Measurements from ENCODE around the gene RAB25.

Gene RAB25

GRCh38 chr1:156083800-156084790 lies 23.1 kb downstream of the RAB25 start:
- Histone ChIP-seq H3K27me3 (ENCODE audit: insufficient read depth, poor library complexity, severe bottlenecking) (no peaks in the 10 kb centered on the region), H3K4me3 (ENCODE audit: severe bottlenecking) (no peak overlapping the region), H3K27ac (ENCODE audit: poor library complexity, severe bottlenecking) (no peak overlapping the region), H3K4me1 (ENCODE audit: insufficient read depth, poor library complexity, severe bottlenecking) (no peaks in the 10 kb centered on the region), H3K9me3 (ENCODE audit: severe bottlenecking) (no peaks in the 10 kb centered on the region), H3K36me3 (ENCODE audit: low read depth) (no peaks in the 10 kb centered on the region)
- no peak for TF ChIP-seq CTCF (IDR thresholded peaks at IDR 0.05; ENCODE audit: poor library complexity, severe bottlenecking)
- DNase-seq (ENCODE audit: low spot score) (no peak), ATAC-seq (ENCODE audit: low read depth) (no peak)

GRCh38 chr1:156086256-156086662 lies 25.3 kb downstream of the RAB25 start:
- no peak for ATAC-seq (ENCODE audit: low read depth)
- H3K4me1 ChIP-seq (ENCODE audit: insufficient read depth, poor library complexity, severe bottlenecking): peaks cover 3% of the 10 kb centered on the region
- TF ChIP-seq CTCF (IDR thresholded peaks at IDR 0.05; ENCODE audit: poor library complexity, severe bottlenecking): no peak

GRCh38 chr1:156089704-156090103 lies 28.7 kb downstream of the RAB25 start:
- H3K4me1 ChIP-seq (ENCODE audit: insufficient read depth, poor library complexity, severe bottlenecking): peaks cover 3% of the 10 kb centered on the region
- H3K9me3 ChIP-seq (ENCODE audit: severe bottlenecking): no peaks in the 10 kb centered on the region
- no peaks in the 10 kb centered on the region for H3K27me3 ChIP-seq (ENCODE audit: insufficient read depth, poor library complexity, severe bottlenecking)
- H3K27ac ChIP-seq (ENCODE audit: poor library complexity, severe bottlenecking): no peak overlapping the region
- no peak for DNase-seq (ENCODE audit: low spot score)
- TF ChIP-seq CTCF (IDR thresholded peaks at IDR 0.05; ENCODE audit: poor library complexity, severe bottlenecking): no peak
- no peak overlapping the region for H3K4me3 ChIP-seq (ENCODE audit: severe bottlenecking)
- H3K36me3 ChIP-seq (ENCODE audit: low read depth): no peaks in the 10 kb centered on the region
- ATAC-seq (ENCODE audit: low read depth): no peak

More at GRCh38 chr1:156086256-156086662, 25.3 kb downstream of the RAB25 start:
- Histone ChIP-seq H3K9me3 (ENCODE audit: severe bottlenecking) (no peaks in the 10 kb centered on the region), H3K36me3 (ENCODE audit: low read depth) (no peaks in the 10 kb centered on the region), H3K4me3 (ENCODE audit: severe bottlenecking) (no peak overlapping the region), H3K27me3 (ENCODE audit: insufficient read depth, poor library complexity, severe bottlenecking) (no peaks in the 10 kb centered on the region), H3K27ac (ENCODE audit: poor library complexity, severe bottlenecking) (no peak overlapping the region)
- DNase-seq (ENCODE audit: low spot score): no peak

GRCh38 chr1:156090138-156090839 lies 29.3 kb downstream of the RAB25 start:
- ATAC-seq (ENCODE audit: low read depth) (0 out of 3 replicates have a peak, but pooled peaks have one; percentile 6), DNase-seq (ENCODE audit: low spot score) (no peak)
- no peak for TF ChIP-seq CTCF (IDR thresholded peaks at IDR 0.05; ENCODE audit: poor library complexity, severe bottlenecking)
- Histone ChIP-seq H3K4me1 (ENCODE audit: insufficient read depth, poor library complexity, severe bottlenecking) (peaks cover 3% of the 10 kb centered on the region), H3K9me3 (ENCODE audit: severe bottlenecking) (no peaks in the 10 kb centered on the region), H3K36me3 (ENCODE audit: low read depth) (no peaks in the 10 kb centered on the region), H3K4me3 (ENCODE audit: severe bottlenecking) (no peak overlapping the region), H3K27me3 (ENCODE audit: insufficient read depth, poor library complexity, severe bottlenecking) (no peaks in the 10 kb centered on the region), H3K27ac (ENCODE audit: poor library complexity, severe bottlenecking) (no peak overlapping the region)

All from RWPE2 (cell line).